ENCODE results near the gene SCYL2. TPM values are rescaled to one million over a fixed set of nuclear protein-coding genes. Genes with fewer than 3 reads are reported as not detected.

The SCYL2 gene
- total and polyA plus RNA-seq, 2 of the 13 experiments (the other 11 are each of a cell fraction or from before 2014, with no cell fraction given): 11.4 to 28.8 TPM

GRCh38 chr12:100376161-100376560 lies 109.2 kb downstream of the SCYL2 start:
- WGBS (ENCODE audit: low lambda C conversion rate): 82% methylated on average over 1 of the region's 1 CpG

More at GRCh38 chr12:100376161-100376560, 109.2 kb downstream of the SCYL2 start:
- H3K36me3 ChIP-seq (replicated peaks in 1 of 2; ENCODE audit: control insufficient read depth in 1 of 2, insufficient read depth in 2 of 2, low read length in 2 of 2): no peaks in the 10 kb centered on the region
- ATAC-seq (no peak), DNase-seq (ENCODE audit: low spot score) (no peak), FAIRE-seq (no peak)
- intact Hi-C loops (cut with micrococcal nuclease; ENCODE audit: unreplicated experiment) (no loop called here), in situ Hi-C loops (cut with HindIII; ENCODE audit: extremely low pct_ligation_motif_present, low pct_unique_long_range_greater_than_20kb) (no loop called here)
- H3K4me2 ChIP-seq (ENCODE audit: low read depth, low read length): no peak overlapping the region
- H2AFZ ChIP-seq (ENCODE audit: low read length): no peak overlapping the region
- ChIA-PET CTCF (ENCODE audit: low intra/inter-chr PET ratio, low total read pairs) (no interaction called here), POLR2A (no interaction called here)
- no peaks in the 10 kb centered on the region for H3K79me2 ChIP-seq (ENCODE audit: insufficient read depth, low read length)
- H3K9ac ChIP-seq (ENCODE audit: insufficient read depth, low read depth, low read length): no peak overlapping the region
- no peak overlapping the region for H3K27ac ChIP-seq (ENCODE audit: extremely low read length, insufficient read depth, low read length)
- BruUV-seq (replicated peaks): no TSS peak
- peaks cover 0 to 1% of the 10 kb centered on the region in 2 experiments; a peak in 1 of 5 replicates for H3K27me3 ChIP-seq (ENCODE audit: control insufficient read depth in 1 of 2, insufficient read depth in 2 of 2, low read length in 2 of 2)
- no peak overlapping the region for H3K4me3 ChIP-seq (replicated peaks in 1 of 3; ENCODE audit: insufficient read depth in 1 of 3, low read depth in 2 of 3, low read length in 3 of 3)
- no peaks in the 10 kb centered on the region for H3K9me3 ChIP-seq (ENCODE audit: low read length)
- no peaks in the 10 kb centered on the region for H4K20me1 ChIP-seq (ENCODE audit: insufficient read depth, low read length)
- H3K4me1 ChIP-seq (ENCODE audit: insufficient read depth, low read length): peaks cover 12% of the 10 kb centered on the region
- TF ChIP-seq ARID3A (IDR thresholded peaks at IDR 0.05; ENCODE audit: low read depth, low read length) (no peak), PLRG1 (conservative IDR thresholded peaks at IDR 0.05) (no peak), ZNF354B (CRISPR knock-in tag; IDR thresholded peaks at IDR 0.05) (no peak), NFATC3 (CRISPR knock-in tag; IDR thresholded peaks at IDR 0.05) (no peak), MED13 (CRISPR knock-in tag; IDR thresholded peaks at IDR 0.05) (no peak), ZNF225 (CRISPR knock-in tag; IDR thresholded peaks at IDR 0.05) (no peak)
- TF ChIP-seq, protein P1, sequence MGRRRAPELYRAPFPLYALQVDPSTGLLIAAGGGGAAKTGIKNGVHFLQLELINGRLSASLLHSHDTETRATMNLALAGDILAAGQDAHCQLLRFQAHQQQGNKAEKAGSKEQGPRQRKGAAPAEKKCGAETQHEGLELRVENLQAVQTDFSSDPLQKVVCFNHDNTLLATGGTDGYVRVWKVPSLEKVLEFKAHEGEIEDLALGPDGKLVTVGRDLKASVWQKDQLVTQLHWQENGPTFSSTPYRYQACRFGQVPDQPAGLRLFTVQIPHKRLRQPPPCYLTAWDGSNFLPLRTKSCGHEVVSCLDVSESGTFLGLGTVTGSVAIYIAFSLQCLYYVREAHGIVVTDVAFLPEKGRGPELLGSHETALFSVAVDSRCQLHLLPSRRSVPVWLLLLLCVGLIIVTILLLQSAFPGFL (CRISPR knock-in tag; IDR thresholded peaks at IDR 0.05): no peak
- TF ChIP-seq, protein P2, sequence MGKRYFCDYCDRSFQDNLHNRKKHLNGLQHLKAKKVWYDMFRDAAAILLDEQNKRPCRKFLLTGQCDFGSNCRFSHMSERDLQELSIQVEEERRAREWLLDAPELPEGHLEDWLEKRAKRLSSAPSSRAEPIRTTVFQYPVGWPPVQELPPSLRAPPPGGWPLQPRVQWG (CRISPR knock-in tag; IDR thresholded peaks at IDR 0.05; ENCODE audit: borderline replicate concordance, low read depth): no peak
- TF ChIP-seq, protein P3, sequence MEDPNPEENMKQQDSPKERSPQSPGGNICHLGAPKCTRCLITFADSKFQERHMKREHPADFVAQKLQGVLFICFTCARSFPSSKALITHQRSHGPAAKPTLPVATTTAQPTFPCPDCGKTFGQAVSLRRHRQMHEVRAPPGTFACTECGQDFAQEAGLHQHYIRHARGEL (CRISPR knock-in tag; IDR thresholded peaks at IDR 0.05): no peak
- TF ChIP-seq, protein P4, sequence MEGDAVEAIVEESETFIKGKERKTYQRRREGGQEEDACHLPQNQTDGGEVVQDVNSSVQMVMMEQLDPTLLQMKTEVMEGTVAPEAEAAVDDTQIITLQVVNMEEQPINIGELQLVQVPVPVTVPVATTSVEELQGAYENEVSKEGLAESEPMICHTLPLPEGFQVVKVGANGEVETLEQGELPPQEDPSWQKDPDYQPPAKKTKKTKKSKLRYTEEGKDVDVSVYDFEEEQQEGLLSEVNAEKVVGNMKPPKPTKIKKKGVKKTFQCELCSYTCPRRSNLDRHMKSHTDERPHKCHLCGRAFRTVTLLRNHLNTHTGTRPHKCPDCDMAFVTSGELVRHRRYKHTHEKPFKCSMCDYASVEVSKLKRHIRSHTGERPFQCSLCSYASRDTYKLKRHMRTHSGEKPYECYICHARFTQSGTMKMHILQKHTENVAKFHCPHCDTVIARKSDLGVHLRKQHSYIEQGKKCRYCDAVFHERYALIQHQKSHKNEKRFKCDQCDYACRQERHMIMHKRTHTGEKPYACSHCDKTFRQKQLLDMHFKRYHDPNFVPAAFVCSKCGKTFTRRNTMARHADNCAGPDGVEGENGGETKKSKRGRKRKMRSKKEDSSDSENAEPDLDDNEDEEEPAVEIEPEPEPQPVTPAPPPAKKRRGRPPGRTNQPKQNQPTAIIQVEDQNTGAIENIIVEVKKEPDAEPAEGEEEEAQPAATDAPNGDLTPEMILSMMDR (CRISPR knock-in tag; IDR thresholded peaks at IDR 0.05): no peak

Measured in HepG2 (cell line).